IPS-15b (cell line): ENCODE results near the gene IL9.

Experiments used
- H3K27me3 ChIP-seq: one replicate; pipeline ENCODE4 v1.6.1; 2013; ENCODE audit warnings: low read length; ENCODE audit not compliant: control insufficient read depth, insufficient read depth
- H3K36me3 ChIP-seq: one replicate; pipeline ENCODE4 v1.6.1; 2013; ENCODE audit warnings: low read length; ENCODE audit not compliant: control insufficient read depth, insufficient read depth
- H3K4me1 ChIP-seq: one replicate; pipeline ENCODE4 v1.6.1; 2013; ENCODE audit warnings: mild to moderate bottlenecking, low read length; ENCODE audit not compliant: control insufficient read depth, insufficient read depth
- H3K4me3 ChIP-seq: one replicate; pipeline ENCODE4 v1.5.1; 2013; ENCODE audit warnings: low read depth, low read length
- H3K9ac ChIP-seq: one replicate; pipeline ENCODE4 v1.6.1; 2013; ENCODE audit warnings: low read depth, mild to moderate bottlenecking, low read length
- H3K9me3 ChIP-seq: one replicate; pipeline ENCODE4 v1.6.1; 2013; ENCODE audit warnings: mild to moderate bottlenecking, low read length; ENCODE audit not compliant: control insufficient read depth, insufficient read depth

IL9 gene

DNA sequence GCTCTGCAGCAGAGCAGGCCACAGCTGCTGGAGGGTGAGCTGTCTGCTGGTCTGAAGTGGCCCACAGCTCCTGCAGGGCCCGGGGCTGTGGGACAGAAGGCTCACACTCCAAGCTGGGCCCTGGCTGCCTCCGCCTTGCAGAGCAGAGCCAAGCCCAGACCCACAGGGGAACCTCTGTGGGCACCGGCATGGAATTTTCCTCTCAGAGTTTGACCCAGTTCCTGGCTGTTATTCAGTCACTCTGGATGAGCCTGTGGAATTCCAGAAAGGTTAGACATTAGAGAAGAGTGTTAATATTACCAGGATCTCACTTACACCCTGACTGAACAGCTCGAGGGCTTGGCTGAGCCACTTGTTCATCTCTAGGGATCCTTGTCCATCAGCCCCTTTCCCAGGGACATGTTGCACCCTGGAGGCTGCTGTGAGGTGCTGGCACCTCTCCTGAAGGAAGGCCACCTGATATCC, 17.5 kb downstream of the IL9 start:
- Histone ChIP-seq H3K36me3 (no peaks in the 10 kb centered on the region), H3K4me3 (no peak overlapping the region), H3K27me3 (no peaks in the 10 kb centered on the region), H3K9ac (no peak overlapping the region), H3K4me1 (peaks cover 7% of the 10 kb centered on the region), H3K9me3 (no peaks in the 10 kb centered on the region)

- Histone ChIP-seq H3K4me1 (peaks cover 6% of the 10 kb centered on the region), H3K9ac (no peak overlapping the region), H3K36me3 (no peaks in the 10 kb centered on the region), H3K9me3 (no peaks in the 10 kb centered on the region), H3K27me3 (no peaks in the 10 kb centered on the region), H3K4me3 (no peak overlapping the region)
Measured at GRCh38 chr5:135877570-135878155, 18.0 kb downstream of the IL9 start.

DNA sequence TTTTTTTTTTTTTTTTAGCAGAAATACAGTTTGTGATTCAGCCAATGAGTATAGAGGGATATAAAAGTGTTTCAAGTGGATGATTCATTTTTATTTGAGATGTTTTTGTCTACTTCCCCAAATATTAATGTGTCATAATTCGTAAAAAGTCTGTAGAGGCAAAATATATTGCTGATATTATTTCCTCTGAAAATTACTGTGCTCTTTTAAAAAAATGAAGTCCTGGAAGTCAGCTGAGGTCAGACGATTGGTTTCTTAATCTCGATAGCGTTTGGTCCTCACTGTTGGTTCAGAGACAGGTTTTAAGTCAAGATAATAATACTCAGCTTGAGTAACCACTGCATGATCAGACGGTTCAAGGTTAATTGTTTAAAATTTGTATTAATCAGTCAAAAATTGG, 19.5 kb downstream of the IL9 start:
- H3K36me3 ChIP-seq = no peaks in the 10 kb centered on the region
- H3K9me3 ChIP-seq = no peaks in the 10 kb centered on the region
- no peak overlapping the region for H3K4me3 ChIP-seq
- H3K27me3 ChIP-seq = no peaks in the 10 kb centered on the region
- H3K9ac ChIP-seq = no peak overlapping the region
- peaks cover 6% of the 10 kb centered on the region for H3K4me1 ChIP-seq

DNA sequence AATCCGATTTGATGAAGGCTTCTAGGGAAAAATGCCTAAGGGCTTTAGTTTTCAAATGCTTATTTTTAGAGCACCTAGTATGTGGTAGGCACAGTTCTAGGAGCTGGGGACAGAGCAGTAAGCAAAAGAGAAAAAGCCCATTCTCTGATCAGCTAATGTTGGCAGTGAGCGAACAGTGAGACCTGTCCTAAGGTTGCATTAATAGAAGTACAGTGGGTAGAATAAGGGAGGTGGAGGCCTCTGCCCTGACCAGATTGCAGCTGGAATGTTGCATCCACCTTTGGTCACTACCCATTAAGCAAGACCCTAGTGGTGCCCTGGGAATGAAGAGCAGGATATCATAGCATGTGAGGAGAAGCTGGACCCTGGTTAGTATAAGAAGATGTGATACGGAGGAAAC, 20.1 kb downstream of the IL9 start:
- Histone ChIP-seq H3K4me1 (peaks cover 2% of the 10 kb centered on the region), H3K9ac (no peak overlapping the region), H3K9me3 (no peaks in the 10 kb centered on the region), H3K36me3 (no peaks in the 10 kb centered on the region), H3K4me3 (no peak overlapping the region), H3K27me3 (no peaks in the 10 kb centered on the region)

DNA sequence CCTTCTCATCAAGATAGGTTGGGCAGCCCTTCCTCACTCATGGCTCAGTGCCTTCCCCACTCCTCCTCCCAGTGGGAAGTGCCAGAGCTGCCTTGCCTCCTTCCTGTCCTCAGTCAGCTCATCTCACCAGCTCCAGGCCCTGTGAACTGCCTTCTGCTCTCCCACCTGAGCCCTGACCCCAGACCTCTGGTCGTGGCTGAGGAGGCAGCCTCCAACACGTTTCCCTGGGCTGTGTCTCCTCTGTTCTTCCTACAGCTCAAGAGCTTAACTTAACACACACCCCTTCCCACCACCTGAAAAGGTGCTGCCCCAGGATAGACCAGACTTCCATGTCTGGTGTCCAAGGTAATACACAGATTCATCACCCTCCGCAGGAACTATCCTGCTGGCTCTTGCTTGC, 21.2 kb downstream of the IL9 start:
- Histone ChIP-seq H3K4me1 (no peaks in the 10 kb centered on the region), H3K36me3 (no peaks in the 10 kb centered on the region), H3K4me3 (no peak overlapping the region), H3K9me3 (no peaks in the 10 kb centered on the region), H3K27me3 (no peaks in the 10 kb centered on the region), H3K9ac (no peak overlapping the region)

- H3K36me3 ChIP-seq = no peaks in the 10 kb centered on the region
- H3K9ac ChIP-seq = no peak overlapping the region
- no peaks in the 10 kb centered on the region for H3K27me3 ChIP-seq
- no peak overlapping the region for H3K4me3 ChIP-seq
- no peaks in the 10 kb centered on the region for H3K9me3 ChIP-seq
- no peaks in the 10 kb centered on the region for H3K4me1 ChIP-seq
Measured at GRCh38 chr5:135873831-135874230, 21.8 kb downstream of the IL9 start.

DNA sequence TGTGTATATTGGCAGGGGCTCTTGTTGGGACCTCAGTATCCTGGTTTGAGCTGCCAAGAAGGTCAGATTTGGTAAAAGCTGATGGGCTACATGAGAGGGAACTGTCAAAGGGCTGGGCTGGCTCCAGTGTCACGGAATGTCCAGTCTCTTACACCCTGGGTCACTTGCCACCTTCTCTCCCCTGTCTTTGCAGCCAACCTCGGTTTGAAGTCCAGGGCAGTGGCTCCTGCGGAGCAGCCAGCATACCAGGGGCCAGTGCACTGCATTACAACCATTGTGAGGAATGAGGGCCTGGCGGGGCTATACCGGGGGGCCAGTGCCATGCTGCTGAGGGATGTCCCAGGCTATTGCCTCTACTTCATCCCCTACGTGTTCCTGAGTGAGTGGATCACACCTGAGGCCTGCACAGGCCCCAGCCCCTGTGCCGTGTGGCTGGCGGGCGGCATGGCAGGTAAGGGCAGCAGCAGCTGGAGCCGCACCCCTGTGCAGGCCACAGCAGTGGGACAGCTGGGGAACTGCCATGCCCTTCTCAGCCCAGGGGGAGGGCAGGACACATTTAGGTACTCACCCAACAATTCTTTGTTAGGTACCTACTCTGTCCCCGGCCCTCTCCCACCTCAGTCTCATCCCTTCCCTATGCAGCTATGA, 24.2 kb downstream of the IL9 start:
- Histone ChIP-seq H3K4me3 (no peak overlapping the region), H3K4me1 (no peaks in the 10 kb centered on the region), H3K27me3 (no peaks in the 10 kb centered on the region), H3K9me3 (no peaks in the 10 kb centered on the region), H3K36me3 (no peaks in the 10 kb centered on the region), H3K9ac (no peak overlapping the region)

DNA sequence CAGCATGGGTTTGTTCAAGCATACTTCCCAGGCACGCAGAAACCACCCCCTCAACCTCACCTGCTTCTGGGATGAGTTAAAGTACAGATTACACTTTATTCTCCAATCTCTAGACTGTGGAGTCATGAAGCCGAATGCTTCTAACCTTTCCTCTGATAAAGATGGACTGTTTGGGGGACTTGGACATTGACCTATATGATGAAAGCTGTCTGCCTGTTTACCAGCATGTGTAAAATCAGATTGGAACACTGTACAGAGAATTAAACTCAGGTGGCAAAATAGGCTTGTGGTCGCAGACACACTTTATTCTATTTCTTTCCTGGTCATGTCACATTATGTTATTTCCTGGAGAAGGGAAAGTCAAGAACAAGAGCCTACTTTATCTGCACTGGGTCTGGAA, 25.7 kb downstream of the IL9 start:
- H3K4me1 ChIP-seq = no peaks in the 10 kb centered on the region
- no peaks in the 10 kb centered on the region for H3K36me3 ChIP-seq
- H3K9me3 ChIP-seq = no peaks in the 10 kb centered on the region
- no peaks in the 10 kb centered on the region for H3K27me3 ChIP-seq
- no peak overlapping the region for H3K9ac ChIP-seq
- H3K4me3 ChIP-seq = no peak overlapping the region

- Histone ChIP-seq H3K9me3 (no peaks in the 10 kb centered on the region), H3K27me3 (no peaks in the 10 kb centered on the region), H3K4me1 (no peaks in the 10 kb centered on the region), H3K9ac (no peak overlapping the region), H3K4me3 (no peak overlapping the region), H3K36me3 (no peaks in the 10 kb centered on the region)
Measured at GRCh38 chr5:135869276-135869675, 26.4 kb downstream of the IL9 start.

DNA sequence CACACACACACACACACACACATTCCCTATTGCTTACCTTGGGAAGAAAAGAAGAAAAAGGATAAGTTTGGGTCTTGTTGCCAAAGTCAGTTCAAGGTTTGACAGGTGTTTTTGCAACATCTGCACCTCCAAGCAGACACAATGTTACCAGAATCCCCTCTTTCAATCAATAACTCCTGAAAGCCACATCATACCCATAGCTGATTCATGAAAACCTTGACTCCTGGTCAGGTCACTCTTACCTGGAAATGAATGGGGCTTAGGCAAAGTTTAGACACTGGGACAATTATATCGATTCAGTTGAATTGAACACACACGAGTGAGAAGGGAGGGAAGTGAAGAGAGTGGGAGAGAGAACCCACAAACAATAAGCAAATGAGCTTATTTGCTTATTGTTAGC, 27.0 kb downstream of the IL9 start:
- Histone ChIP-seq H3K9ac (no peak overlapping the region), H3K27me3 (no peaks in the 10 kb centered on the region), H3K4me3 (no peak overlapping the region), H3K36me3 (no peaks in the 10 kb centered on the region), H3K9me3 (no peaks in the 10 kb centered on the region), H3K4me1 (no peaks in the 10 kb centered on the region)

- H3K36me3 ChIP-seq = no peaks in the 10 kb centered on the region
- no peak overlapping the region for H3K9ac ChIP-seq
- H3K4me3 ChIP-seq = no peak overlapping the region
- no peaks in the 10 kb centered on the region for H3K4me1 ChIP-seq
- H3K27me3 ChIP-seq = no peaks in the 10 kb centered on the region
- no peaks in the 10 kb centered on the region for H3K9me3 ChIP-seq
Measured at GRCh38 chr5:135867599-135867998, 28.0 kb downstream of the IL9 start.

- no peak overlapping the region for H3K4me3 ChIP-seq
- H3K9me3 ChIP-seq = no peaks in the 10 kb centered on the region
- no peak overlapping the region for H3K9ac ChIP-seq
- no peaks in the 10 kb centered on the region for H3K36me3 ChIP-seq
- no peaks in the 10 kb centered on the region for H3K4me1 ChIP-seq
- no peaks in the 10 kb centered on the region for H3K27me3 ChIP-seq
Measured at GRCh38 chr5:135866016-135866415, 29.6 kb downstream of the IL9 start.
